ENCODE measurements around the gene GALNTL6. TPM values are rescaled to one million over a fixed set of nuclear protein-coding genes. Genes with fewer than 3 reads are reported as not detected.

Gene GALNTL6
- total and polyA plus RNA-seq, 2 experiments from 2014 or later, result 0.38 to 0.40 TPM

GRCh38 chr4:172412851-172413580 lies 599.8 kb downstream of the GALNTL6 start:
- no peak overlapping the region for H3K27ac Mint-ChIP-seq

More at GRCh38 chr4:172412851-172413580, 599.8 kb downstream of the GALNTL6 start:
- H3F3A ChIP-seq (replicated peaks; ENCODE audit: low read depth), result no peaks in the 10 kb centered on the region
- TF ChIP-seq ZNF462 (CRISPR knock-in tag; IDR thresholded peaks at IDR 0.05) (no peak), REST (IDR thresholded peaks at IDR 0.05; ENCODE audit: unreplicated experiment) (no peak), POLR2AphosphoS5 (IDR thresholded peaks at IDR 0.05; ENCODE audit: low read depth) (no peak), NANOG (IDR thresholded peaks at IDR 0.05; ENCODE audit: borderline replicate concordance) (no peak), CREB1 (CRISPR knock-in tag; IDR thresholded peaks at IDR 0.05; ENCODE audit: low read depth) (no peak), EZH2phosphoT487 (IDR thresholded peaks at IDR 0.05; ENCODE audit: unreplicated experiment) (no peak), ZNF114 (CRISPR knock-in tag; IDR thresholded peaks at IDR 0.05) (no peak), STAT1 (IDR thresholded peaks at IDR 0.05; ENCODE audit: unreplicated experiment) (no peak), JUNB (IDR thresholded peaks at IDR 0.05; ENCODE audit: unreplicated experiment) (no peak), ETS1 (IDR thresholded peaks at IDR 0.05) (no peak), EZH2 (IDR thresholded peaks at IDR 0.05; ENCODE audit: low read depth, unreplicated experiment) (no peak), ZNF331 (CRISPR knock-in tag; IDR thresholded peaks at IDR 0.05; ENCODE audit: low read depth) (no peak), CTCF (conservative IDR thresholded peaks at IDR 0.05; ENCODE audit: low read depth in 2 of 2) (no peak)
- DNase-seq (ENCODE audit: low spot score), result no peak
- H3K27me3 ChIP-seq (ENCODE audit: insufficient read depth), result no peaks in the 10 kb centered on the region
- H3K9me3 Mint-ChIP-seq, result no peaks in the 10 kb centered on the region
- no peak overlapping the region for H3K27ac ChIP-seq (ENCODE audit: low read depth)
- no peaks in the 10 kb centered on the region for H3K27me3 Mint-ChIP-seq (ENCODE audit: insufficient read depth, low read depth, poor library complexity)
- no peaks in the 10 kb centered on the region for H3K79me2 ChIP-seq (replicated peaks; ENCODE audit: insufficient read depth)
- H2AFZ ChIP-seq, result no peak overlapping the region
- H3K4me2 ChIP-seq, result no peak overlapping the region
- no peak for ATAC-seq
- H3K9me2 ChIP-seq (ENCODE audit: insufficient read depth), result no peaks in the 10 kb centered on the region
- no peak overlapping the region for H3K4me3 ChIP-seq
- no peaks in the 10 kb centered on the region for H3K4me1 ChIP-seq (ENCODE audit: insufficient read depth)
- no peaks in the 10 kb centered on the region for H4K20me1 ChIP-seq (replicated peaks; ENCODE audit: insufficient read depth)
- H3K36me3 Mint-ChIP-seq (ENCODE audit: low read depth), result no peaks in the 10 kb centered on the region
- H3K4me1 Mint-ChIP-seq, result no peaks in the 10 kb centered on the region; the same call in 2 of the 3 replicates
- H3K4me3 Mint-ChIP-seq, result no peak overlapping the region
- H3K36me3 ChIP-seq (ENCODE audit: insufficient read depth), result no peaks in the 10 kb centered on the region
